ENCODE data around the gene S100A13.

Gene S100A13

GRCh38 chr1:153627715-153628626 lies 666 bp upstream of the S100A13 start, which contains the start of gene S100A1:
S100A1 (plus strand) TSS chr1:153628434; CDS start chr1:153630522, 2,088 bp downstream.
- no peak for DNase-seq (ENCODE audit: low read depth)

DNA sequence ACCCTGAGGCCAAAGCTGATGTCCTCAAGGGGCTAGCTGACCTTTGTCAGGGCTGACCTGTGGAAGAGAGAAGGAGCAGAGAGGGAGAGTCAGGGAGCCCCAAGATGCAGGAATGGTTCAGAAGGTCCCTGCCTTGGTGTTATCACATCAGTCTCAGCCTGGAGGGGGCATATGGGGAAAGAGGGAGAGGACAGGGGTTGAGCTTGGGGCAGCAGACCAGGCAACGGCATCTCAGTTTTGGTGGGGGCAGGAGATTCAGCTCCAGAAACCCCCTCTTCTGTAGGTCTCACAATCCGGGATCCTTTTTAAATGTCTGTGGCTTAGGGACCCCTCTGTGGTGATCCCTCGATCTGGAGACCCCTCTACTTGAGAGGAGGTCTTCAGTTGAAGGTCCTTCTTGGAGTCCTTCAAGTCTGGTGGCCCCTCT lies 815 bp downstream of the S100A13 start:
- no peak for DNase-seq (ENCODE audit: low read depth)

DNA sequence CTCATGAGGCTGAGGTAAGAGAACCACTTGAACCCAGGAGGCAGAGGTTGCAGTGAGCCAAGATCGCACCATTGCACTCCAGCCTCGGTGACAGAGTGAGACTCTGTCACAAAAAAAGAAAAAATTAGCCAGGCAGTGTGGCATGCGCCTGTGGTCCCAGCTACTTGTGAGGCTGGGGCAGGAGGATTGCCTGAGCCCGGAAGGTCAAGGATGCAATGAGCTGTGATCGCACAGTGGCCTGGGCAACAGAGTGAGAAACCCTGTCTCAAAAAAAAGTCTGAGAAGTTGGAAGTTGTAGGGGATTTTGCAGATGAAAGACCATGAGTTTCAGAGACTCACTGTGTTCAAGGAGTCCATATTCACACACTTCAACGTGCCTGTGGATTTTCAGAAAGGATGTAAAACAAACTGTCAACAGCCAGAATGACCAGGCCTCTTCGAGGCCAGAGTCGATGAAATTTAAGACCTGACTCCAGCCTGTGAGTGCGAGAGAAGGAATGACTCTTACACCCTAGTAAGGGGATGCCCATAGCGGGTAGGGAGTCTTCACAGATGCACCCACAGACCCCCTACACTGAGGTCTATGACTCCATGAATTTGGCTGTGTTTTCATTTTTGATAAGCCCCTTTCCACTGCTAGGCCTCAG lies 2.2 kb downstream of the S100A13 start:
- DNase-seq (ENCODE audit: low read depth), result no peak

- no peak for DNase-seq (ENCODE audit: low read depth)
These were observed 4.2 kb downstream of the S100A13 start for GRCh38 chr1:153623101-153623500.

DNA sequence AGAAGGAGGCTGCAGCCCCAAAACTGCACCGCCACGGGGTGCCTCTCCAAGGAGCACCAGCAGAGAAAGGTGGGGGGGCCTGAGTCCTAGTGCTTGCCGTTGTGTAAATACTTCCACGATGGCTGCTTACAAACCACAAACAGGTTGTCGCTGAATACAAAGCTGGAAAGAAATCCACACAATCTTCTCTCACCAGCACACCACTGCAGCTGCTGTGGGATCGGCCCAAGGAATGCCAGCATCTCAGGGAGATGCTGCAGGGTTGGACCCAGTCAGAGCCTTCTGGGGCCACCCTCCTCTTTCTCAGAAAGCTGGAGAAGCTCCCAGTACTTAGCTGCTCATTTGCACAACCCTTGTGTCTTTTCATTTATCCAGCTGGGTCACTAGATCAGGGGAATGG lies 8.1 kb downstream of the S100A13 start:
- DNase-seq (ENCODE audit: low read depth), result no peak

- no peak for DNase-seq (ENCODE audit: low read depth)
These were observed 9.6 kb downstream of the S100A13 start for GRCh38 chr1:153617663-153618062.

DNA sequence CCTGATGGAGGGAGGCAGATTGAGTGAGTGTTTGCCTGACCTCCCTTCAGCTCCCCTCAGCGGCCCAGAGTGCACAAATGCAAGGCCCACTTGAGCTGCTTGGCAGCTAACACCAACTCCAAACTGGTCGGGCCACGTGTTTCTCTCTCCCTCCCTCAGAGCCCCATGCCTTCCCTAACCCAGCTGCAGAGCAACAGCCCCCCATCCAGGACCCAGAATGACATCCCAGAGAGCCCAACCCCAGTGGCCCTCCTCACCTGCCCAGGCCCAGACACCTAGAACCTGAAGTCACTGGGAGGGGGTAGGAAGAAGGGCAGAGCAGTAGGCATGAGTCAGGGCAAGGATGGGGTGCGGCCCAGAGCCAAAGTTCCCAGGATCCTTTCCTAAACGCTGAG lies 10.4 kb downstream of the S100A13 start:
- no peak for DNase-seq (ENCODE audit: low read depth)

- no peak for DNase-seq (ENCODE audit: low read depth)
These were observed 11.0 kb downstream of the S100A13 start, which contains the start of gene S100A14 for GRCh38 chr1:153616144-153616916. S100A14 (minus strand) TSS chr1:153616325; CDS start chr1:153615858, 467 bp downstream.

DNA sequence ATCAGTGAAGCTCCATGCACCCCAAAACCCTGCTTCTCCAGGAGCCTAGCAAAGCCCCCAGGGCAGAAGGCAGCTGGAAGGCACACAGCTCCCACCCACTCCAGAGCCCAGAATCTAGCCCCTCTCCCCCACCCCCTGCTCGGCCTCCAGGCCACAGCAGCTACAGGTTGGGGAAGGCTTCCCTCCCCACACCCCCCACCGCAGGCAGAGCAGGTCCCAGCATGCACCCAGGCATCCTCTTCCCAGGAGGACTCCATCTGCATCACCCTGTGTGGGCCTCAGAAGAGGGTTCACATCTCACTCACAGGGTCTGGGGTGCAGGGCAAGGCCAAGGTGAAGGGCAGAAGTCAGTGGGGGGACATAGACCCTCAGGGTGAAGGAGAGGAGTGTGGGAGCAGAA lies 11.9 kb downstream of the S100A13 start:
- DNase-seq (ENCODE audit: low read depth), result no peak

DNA sequence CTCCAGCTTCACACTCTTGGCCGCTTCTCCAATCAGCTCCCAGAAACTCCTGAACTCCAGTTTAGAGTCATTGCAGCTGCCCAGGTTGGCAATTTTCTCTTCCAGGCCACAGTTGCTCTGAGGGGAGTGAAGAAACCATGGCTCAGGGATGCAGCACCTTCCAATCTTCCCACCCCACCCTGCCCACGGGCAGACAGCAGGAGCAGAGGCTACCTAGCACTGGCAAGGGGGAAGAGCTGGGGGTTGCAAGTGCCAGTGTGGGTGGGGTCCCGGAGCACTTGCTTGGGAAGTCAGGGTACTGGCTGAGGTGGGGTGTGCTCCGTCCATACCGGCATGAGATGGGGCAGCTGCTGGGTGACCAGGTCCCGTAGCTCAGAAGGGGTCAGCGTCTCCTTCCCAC lies 12.4 kb downstream of the S100A13 start:
- DNase-seq (ENCODE audit: low read depth), result no peak

DNA sequence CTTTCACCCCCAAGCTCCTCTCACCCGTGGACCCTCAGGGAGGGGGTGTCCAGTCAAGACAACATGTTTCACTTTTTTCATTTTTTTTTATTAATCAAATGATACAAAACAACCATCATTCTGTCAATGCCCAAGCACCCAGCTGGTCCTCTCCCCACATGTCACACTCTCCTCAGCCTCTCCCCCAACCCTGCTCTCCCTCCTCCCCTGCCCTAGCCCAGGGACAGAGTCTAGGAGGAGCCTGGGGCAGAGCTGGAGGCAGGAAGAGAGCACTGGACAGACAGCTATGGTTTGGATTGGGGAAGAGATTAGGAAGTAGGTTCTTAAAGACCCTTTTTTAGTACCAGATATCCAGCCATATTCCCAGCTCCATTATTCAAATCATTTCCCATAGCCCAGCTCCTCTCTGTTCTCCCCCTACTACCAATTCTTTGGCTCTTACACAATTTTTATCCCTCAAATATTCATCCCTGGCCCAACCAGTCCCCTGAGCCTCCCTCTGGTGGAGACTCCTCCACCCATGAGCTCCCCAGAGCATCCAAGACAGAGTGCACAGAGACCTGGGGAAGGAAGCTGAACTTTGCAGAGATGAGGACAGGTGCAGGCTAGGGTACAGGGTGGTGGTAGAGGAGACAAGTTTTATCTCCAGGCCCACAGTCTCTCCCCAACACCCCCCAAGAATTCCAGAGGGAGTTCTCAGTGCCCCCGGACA lies 13.0 kb downstream of the S100A13 start:
- DNase-seq (ENCODE audit: low read depth), result no peak

DNA sequence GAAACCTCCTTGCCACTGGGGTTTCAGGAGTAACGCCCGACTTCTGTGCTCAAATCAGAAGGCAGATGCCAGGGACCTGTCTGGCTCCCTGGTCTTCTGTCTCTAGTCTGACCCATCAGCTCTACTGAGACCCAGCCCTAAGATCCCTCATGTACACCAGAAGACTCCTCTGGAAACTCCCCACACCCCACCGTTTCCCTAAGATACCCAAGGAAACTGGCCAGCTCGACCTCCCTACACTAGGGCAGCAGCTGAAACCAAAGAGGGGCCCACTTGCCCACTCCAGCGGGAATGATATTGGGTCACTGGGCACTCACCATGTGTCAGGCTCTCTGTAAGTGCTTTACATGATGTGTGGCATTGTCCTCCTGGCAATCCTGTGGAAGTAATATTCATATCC lies 13.9 kb downstream of the S100A13 start:
- DNase-seq (ENCODE audit: low read depth), result no peak

- no peak for DNase-seq (ENCODE audit: low read depth)
These were observed 14.5 kb downstream of the S100A13 start, which contains the start of gene S100A16 for GRCh38 chr1:153612755-153613331. S100A16 (minus strand) TSS chr1:153613137; CDS start chr1:153608151, 4,986 bp downstream.

DNA sequence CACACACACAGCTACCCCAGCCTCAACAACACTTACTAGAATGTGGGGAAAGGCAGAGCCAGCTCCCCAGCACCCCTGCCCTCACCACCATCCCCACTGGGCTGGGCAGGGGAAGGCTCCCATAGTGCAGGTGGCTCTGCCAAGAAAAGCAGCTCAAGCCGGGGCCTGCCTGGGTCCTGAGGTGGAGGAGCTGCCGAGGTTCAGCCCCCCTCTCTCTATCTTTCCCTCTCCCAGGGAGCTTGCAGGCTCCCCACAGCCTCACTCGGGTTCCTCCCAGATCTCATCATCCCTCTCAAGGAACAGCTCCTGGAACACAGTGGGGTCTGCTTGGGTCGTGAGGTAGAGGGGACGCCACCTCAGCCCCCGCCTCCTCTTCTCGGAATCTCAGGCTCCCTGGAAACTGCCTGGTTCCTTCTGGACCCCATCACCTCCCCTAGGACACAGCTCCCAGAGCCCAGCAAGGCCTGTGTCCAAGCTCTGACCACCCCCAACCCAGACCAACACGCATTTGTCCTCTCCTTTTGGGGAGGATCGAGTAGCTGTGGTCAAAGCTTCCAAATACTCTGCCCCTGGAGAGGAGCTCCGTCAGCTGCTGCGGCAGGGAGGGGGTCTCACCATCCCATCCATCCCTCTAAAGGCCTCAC lies 15.1 kb downstream of the S100A13 start:
- DNase-seq (ENCODE audit: low read depth), result no peak

GRCh38 chr1:153611356-153611755 lies 15.9 kb downstream of the S100A13 start:
- DNase-seq (ENCODE audit: low read depth), result no peak

DNA sequence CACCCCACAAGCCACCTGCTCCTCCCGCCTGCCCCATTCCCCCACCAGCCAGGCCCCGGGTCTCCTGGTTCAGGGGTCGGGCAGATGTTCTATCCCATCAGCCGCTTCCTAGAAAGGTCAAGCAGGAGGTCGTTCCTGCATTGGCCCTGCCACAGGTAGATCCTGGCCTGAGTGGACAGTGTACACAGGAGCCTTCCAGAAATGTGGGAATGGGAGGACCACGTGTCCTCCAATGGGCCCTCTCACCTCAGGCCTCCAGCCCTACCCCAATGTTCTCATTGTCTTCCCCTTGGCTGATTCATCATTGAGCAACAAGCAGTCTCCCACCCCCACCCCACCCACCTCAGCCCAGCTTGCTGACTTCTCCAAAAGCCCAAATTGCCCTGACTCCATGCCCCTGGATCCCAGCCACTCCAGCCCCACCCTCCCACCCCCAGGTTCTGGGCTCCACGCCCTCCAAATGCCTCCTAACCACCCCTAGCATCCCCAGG lies 16.4 kb downstream of the S100A13 start:
- DNase-seq (ENCODE audit: low read depth), result no peak

DNA sequence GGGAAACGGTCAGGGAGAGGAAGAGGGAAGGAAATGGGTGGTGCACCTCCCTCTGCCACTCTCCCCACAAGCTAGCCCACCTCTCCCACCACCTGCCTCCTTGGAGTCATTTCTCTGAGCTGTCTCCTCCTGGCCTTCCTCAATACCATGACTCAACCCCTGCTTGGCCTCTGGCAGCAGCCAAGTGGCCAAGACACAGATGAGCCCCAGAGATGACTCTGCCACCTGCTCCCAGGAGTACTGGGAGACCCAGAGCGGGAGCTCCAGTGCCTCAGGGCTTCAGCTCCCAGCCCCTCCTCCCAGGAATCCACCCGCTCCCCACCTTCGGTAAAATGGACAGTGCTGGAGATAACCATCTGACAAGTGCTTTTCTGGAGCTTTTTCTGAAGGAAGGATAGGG lies 17.0 kb downstream of the S100A13 start:
- DNase-seq (ENCODE audit: low read depth), result no peak

- DNase-seq (ENCODE audit: low read depth), result no peak
These were observed 17.8 kb downstream of the S100A13 start for GRCh38 chr1:153609585-153609907.

- no peak for DNase-seq (ENCODE audit: low read depth)
These were observed 18.3 kb downstream of the S100A13 start for GRCh38 chr1:153608742-153609584.

All from activated T-cell treated with anti-CD3 and anti-CD28 coated beads for 24 hours (primary cell).